ENCODE data around the gene B4GALT1.

- no peak for TF ChIP-seq CTCF (IDR thresholded peaks at IDR 0.05; ENCODE audit: poor library complexity)
- TF ChIP-seq EZH2phosphoT487 (IDR thresholded peaks at IDR 0.05; ENCODE audit: low read depth, severe bottlenecking, unreplicated experiment), result no peak
These were observed 65.8 kb downstream of the B4GALT1 start for GRCh38 chr9:33101104-33101951.

Data from hepatocyte (in vitro differentiated cells).